Measurements from ENCODE around the gene SLIT1. TPM values are rescaled to one million over a fixed set of nuclear protein-coding genes. Genes with fewer than 3 reads are reported as not detected.

The SLIT1 gene
- total RNA-seq, 1 experiment from 2014 or later = 0.41 TPM

DNA sequence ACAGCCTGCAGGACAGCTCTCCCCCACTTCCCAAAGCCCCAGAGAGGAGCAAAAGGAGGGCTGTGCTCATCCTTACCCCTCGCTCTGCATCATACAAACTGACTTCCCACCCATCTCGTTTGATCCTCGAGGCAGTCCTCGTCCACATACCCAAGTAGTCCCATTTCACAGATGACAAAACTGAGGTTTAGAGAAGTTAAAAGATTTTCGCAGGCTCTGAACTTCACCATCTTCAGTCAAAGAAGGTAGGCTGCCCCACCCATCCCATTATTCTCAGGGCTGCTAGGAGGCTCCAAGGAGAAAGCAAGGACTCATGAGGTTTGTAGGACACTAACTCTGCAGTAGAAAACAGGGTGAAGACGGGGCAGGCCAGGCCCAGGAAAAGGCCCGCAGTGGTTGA is 147.1 kb downstream of the SLIT1 start:
- ChIA-PET POLR2A (no interaction called here), CTCF (interaction anchor here (3.1 kb wide), 1 partner anchor 34 kb away, joined by 17 read pairs; no protein-coding TSS in a partner anchor)
- no peaks in the 10 kb centered on the region for H3K36me3 ChIP-seq (ENCODE audit: control insufficient read depth, insufficient read depth, low read length)
- no peak overlapping the region for H3K27ac Mint-ChIP-seq (ENCODE audit: unreplicated experiment)
- H3K4me1 Mint-ChIP-seq (ENCODE audit: low read depth, unreplicated experiment) = no peaks in the 10 kb centered on the region
- no peak overlapping the region for H3K4me3 Mint-ChIP-seq (ENCODE audit: unreplicated experiment)
- BruUV-seq (replicated peaks) = no TSS peak
- intact Hi-C loops (cut with micrococcal nuclease; ENCODE audit: unreplicated experiment) = no loop called here
- no peaks in the 10 kb centered on the region for H3K36me3 Mint-ChIP-seq (ENCODE audit: insufficient read depth, unreplicated experiment)
- no peak overlapping the region for H3K4me3 ChIP-seq (ENCODE audit: low read depth, low read length)
- no peaks in the 10 kb centered on the region for H3K9me3 Mint-ChIP-seq (ENCODE audit: unreplicated experiment)
- H3K27me3 ChIP-seq (replicated peaks; ENCODE audit: control insufficient read depth, insufficient read depth, low read length) = no peaks in the 10 kb centered on the region
- TF ChIP-seq, protein P1, sequence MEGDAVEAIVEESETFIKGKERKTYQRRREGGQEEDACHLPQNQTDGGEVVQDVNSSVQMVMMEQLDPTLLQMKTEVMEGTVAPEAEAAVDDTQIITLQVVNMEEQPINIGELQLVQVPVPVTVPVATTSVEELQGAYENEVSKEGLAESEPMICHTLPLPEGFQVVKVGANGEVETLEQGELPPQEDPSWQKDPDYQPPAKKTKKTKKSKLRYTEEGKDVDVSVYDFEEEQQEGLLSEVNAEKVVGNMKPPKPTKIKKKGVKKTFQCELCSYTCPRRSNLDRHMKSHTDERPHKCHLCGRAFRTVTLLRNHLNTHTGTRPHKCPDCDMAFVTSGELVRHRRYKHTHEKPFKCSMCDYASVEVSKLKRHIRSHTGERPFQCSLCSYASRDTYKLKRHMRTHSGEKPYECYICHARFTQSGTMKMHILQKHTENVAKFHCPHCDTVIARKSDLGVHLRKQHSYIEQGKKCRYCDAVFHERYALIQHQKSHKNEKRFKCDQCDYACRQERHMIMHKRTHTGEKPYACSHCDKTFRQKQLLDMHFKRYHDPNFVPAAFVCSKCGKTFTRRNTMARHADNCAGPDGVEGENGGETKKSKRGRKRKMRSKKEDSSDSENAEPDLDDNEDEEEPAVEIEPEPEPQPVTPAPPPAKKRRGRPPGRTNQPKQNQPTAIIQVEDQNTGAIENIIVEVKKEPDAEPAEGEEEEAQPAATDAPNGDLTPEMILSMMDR (IDR thresholded peaks at IDR 0.05; ENCODE audit: insufficient read depth in 1 of 2, low read depth in 1 of 2, low read length in 1 of 2, severe bottlenecking in 1 of 2, unreplicated experiment in 1 of 2) = no peak
- no peak for DNase-seq
- peaks cover 13% of the 10 kb centered on the region for H3K27me3 Mint-ChIP-seq (ENCODE audit: insufficient read depth, unreplicated experiment)
- H3K9me3 ChIP-seq = no peaks in the 10 kb centered on the region
- H3K4me1 ChIP-seq = peaks cover 2% of the 10 kb centered on the region; the same call in 1 of the 2 replicates

DNA sequence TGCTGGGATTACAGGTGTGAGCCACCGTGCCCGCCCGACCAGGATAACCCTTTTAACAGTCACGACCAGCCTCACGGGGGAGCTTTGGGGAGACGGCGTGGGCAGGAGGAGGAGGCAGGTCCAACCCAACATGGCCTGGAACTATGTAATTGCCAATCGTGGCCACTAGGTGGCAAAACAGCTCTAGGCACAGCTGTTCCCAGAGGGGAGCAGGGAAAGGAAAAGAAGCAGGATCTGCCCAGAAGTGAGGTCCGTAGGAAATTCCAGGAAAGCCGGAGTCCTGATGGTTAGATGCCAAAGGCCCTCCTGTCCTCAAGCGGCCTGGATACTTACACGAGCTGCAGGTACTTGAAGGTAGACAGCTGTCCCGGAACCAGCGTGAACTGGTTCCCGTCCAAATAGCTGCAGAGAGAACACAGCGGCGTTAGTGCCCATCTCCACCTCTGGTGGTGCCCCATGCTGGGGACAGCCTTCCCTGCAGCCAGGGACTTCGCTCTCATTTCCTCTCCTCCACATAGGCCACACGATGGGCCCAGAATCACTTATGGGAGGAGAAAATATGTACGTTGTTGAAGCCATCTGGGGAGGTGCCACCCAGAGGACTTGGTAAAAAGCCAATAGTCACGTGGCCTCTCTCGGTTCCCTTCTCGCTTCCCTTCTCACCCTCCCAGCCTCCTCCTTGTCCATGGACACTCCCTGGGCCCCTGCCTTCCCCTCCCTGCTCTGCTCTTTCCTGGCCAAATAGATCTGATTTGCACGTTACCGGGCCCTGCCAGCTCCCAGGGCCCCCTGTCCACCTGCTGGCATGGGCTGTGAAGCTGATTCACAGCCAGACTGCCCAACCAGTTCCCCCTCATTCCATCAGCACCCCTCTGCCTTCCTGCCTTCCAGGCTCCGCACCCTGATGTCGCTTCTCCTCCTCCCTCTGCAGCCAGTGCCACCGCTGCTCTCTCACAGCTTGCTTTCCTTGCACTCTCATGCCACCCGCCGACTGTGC is 148.1 kb downstream of the SLIT1 start:
- peaks cover 2% of the 10 kb centered on the region; the same call in 1 of the 2 replicates for H3K4me1 ChIP-seq
- intact Hi-C loops (cut with micrococcal nuclease; ENCODE audit: unreplicated experiment) = loop anchor here (1.0 kb wide), 1 partner anchor 173 kb away; no protein-coding TSS in a partner anchor
- no peaks in the 10 kb centered on the region for H3K27me3 ChIP-seq (replicated peaks; ENCODE audit: control insufficient read depth, insufficient read depth, low read length)
- ChIA-PET CTCF (interaction anchor here (0.5 to 3.1 kb wide), 17 partner anchors 9 to 1038 kb away, joined by 3 to 17 read pairs (median 4); partner anchors contain the start of gene RRP12), POLR2A (no interaction called here)
- Mint-ChIP-seq H3K27ac (ENCODE audit: unreplicated experiment) (no peak overlapping the region), H3K9me3 (ENCODE audit: unreplicated experiment) (no peaks in the 10 kb centered on the region), H3K36me3 (ENCODE audit: insufficient read depth, unreplicated experiment) (no peaks in the 10 kb centered on the region), H3K27me3 (ENCODE audit: insufficient read depth, unreplicated experiment) (peaks cover 13% of the 10 kb centered on the region), H3K4me3 (ENCODE audit: unreplicated experiment) (no peak overlapping the region), H3K4me1 (ENCODE audit: low read depth, unreplicated experiment) (no peaks in the 10 kb centered on the region)
- TF ChIP-seq, protein P1 (IDR thresholded peaks at IDR 0.05; ENCODE audit: insufficient read depth in 1 of 2, low read depth in 1 of 2, low read length in 1 of 2, severe bottlenecking in 1 of 2, unreplicated experiment in 1 of 2) = peak; percentile 84 to 91
- DNase-seq = peak; percentile 82 to 85
- no peak overlapping the region for H3K4me3 ChIP-seq (ENCODE audit: low read depth, low read length)
- no peaks in the 10 kb centered on the region for H3K36me3 ChIP-seq (ENCODE audit: control insufficient read depth, insufficient read depth, low read length)
- H3K9me3 ChIP-seq = no peaks in the 10 kb centered on the region
- BruUV-seq (replicated peaks) = no TSS peak

- Mint-ChIP-seq H3K27ac (ENCODE audit: unreplicated experiment) (no peak overlapping the region), H3K27me3 (ENCODE audit: insufficient read depth, unreplicated experiment) (peaks cover 13% of the 10 kb centered on the region), H3K36me3 (ENCODE audit: insufficient read depth, unreplicated experiment) (no peaks in the 10 kb centered on the region), H3K4me1 (ENCODE audit: low read depth, unreplicated experiment) (no peaks in the 10 kb centered on the region), H3K9me3 (ENCODE audit: unreplicated experiment) (no peaks in the 10 kb centered on the region), H3K4me3 (ENCODE audit: unreplicated experiment) (no peak overlapping the region)
- CTCF ChIA-PET = interaction anchor here (0.6 to 3.1 kb wide), 5 partner anchors 10 to 199 kb away, joined by 3 to 17 read pairs (median 6); no protein-coding TSS in a partner anchor
- no peaks in the 10 kb centered on the region; the same call in 1 of the 2 replicates for H3K27me3 ChIP-seq (replicated peaks; ENCODE audit: control insufficient read depth, insufficient read depth, low read length)
- H3K4me1 ChIP-seq = peaks cover 2% of the 10 kb centered on the region; the same call in 1 of the 2 replicates
- no TSS peak for BruUV-seq (replicated peaks)
- H3K9me3 ChIP-seq = no peaks in the 10 kb centered on the region
- H3K36me3 ChIP-seq (ENCODE audit: control insufficient read depth, insufficient read depth, low read length) = no peaks in the 10 kb centered on the region
- intact Hi-C loops (cut with micrococcal nuclease; ENCODE audit: unreplicated experiment) = no loop called here
- no peak overlapping the region for H3K4me3 ChIP-seq (ENCODE audit: low read depth, low read length)
- POLR2A ChIA-PET = no interaction called here
- no peak for DNase-seq
- TF ChIP-seq, protein P1 (IDR thresholded peaks at IDR 0.05; ENCODE audit: insufficient read depth in 1 of 2, low read depth in 1 of 2, low read length in 1 of 2, severe bottlenecking in 1 of 2, unreplicated experiment in 1 of 2) = no peak
Measured at GRCh38 chr10:97034958-97035769, 150.6 kb downstream of the SLIT1 start.

Measured in Caco-2 (cell line).